HG02884 (cell line): ENCODE results near the gene RIPPLY3.

ENCODE experiments used
- ATAC-seq: cut with Tn5 transposase; IDR thresholded peaks from one replicate; pipeline ENCODE4 v1.9.1; 2021; ENCODE audit warnings: mild to moderate bottlenecking, moderate library complexity; ENCODE audit not compliant: unreplicated experiment

Gene RIPPLY3

DNA sequence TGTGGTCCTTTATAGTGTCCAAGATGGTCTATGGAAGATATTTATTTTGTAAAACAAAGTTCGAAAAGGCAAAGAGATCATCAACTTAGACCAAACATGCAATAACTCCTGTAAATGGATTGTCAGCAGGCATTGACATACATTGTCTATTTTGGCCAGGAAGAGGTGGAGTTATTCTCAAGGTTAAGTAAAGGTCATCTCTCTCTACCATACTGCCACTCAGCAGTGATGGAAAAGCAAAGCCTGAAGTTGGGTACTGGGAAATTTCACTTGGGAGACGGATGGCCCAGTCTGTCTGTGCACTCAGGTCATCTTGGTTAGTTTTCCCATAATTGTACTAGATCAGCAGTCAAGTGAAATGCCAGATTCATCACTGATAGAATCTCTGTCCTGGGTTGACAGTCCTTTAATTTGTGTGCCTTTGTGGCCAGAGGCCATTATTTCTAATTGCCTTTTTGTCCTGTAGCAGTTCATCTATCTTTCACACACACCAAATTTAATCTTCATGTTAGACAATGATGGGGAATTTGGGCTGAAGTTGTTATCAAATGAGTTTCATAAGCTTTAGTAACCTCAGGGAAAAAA lies 48.9 kb downstream of the RIPPLY3 start:
- no peak for ATAC-seq

DNA sequence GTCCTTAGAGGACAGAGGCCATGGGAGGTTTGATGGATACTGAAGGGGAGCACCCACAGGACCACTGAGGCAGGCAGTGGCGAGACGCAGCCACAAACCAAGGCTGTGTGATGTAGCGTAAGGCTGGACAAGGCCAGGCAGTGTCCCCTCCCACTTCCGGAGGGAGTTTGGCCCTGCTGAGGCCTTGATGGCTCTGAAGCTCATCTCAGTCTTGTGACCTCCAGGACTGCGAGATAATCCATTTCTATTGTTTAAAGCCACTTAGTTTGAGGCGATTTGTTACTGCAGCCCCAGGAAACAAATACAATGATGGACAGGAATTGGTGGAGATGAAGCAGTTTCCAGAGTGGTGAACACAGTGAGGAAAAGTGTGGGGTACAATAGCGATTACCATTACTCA lies 51.1 kb downstream of the RIPPLY3 start:
- ATAC-seq = no peak

DNA sequence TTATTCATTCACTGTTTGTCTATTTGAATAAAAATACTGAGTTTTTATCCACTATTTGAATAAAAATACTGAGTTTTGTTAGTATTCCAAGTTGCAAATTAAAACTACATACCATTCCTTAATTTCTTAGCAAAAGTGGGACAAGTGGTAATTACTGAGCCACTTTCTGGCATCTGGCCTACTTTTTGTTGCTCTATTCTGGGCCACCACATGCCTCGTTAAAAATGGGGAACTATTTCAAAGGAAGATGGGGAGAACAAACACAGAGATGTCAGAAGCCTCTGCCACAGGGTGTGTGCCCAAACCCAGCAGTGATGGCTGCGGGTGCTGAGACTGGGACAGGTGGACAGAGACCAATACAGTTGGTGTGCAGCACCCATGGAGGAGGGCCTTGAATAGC lies 51.8 kb downstream of the RIPPLY3 start:
- no peak for ATAC-seq

DNA sequence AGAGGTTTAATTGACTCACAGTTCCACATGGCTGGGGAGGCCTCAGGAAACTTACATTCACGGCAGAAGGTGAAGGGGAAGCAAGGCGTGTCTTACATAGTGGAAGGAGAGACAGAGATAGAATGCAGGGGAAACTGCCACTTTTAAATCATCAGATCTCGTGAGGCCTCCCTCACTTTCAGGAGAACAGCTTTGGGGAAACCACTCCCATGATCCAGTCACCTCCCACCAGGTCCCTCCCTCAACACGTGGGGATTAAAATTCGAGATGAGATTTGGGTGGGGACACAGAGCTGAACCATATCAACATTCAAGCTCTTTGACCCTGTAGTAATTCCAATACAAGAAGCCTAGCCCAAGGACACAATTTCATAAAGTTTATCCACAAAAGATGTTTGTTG lies 52.7 kb downstream of the RIPPLY3 start:
- no peak for ATAC-seq

DNA sequence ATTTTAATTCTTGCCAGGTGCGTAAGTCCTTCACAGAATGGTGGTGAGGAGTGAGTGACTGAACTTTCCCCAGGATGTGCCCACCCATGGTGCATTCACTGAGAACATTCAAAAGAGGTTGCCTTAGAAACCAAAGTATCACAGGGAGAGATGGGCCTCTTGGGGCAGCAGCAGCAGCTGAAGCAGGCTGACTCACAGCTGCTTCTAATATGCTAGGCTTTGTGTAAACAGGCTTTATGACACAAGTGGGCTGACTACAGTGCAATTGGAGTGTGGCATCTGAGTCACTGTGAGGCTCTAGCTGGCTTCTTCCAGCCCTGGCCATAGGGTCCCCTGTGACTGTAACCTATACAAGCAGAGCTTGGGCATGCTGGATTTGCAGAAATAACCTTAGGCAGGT lies 53.8 kb downstream of the RIPPLY3 start:
- no peak for ATAC-seq

DNA sequence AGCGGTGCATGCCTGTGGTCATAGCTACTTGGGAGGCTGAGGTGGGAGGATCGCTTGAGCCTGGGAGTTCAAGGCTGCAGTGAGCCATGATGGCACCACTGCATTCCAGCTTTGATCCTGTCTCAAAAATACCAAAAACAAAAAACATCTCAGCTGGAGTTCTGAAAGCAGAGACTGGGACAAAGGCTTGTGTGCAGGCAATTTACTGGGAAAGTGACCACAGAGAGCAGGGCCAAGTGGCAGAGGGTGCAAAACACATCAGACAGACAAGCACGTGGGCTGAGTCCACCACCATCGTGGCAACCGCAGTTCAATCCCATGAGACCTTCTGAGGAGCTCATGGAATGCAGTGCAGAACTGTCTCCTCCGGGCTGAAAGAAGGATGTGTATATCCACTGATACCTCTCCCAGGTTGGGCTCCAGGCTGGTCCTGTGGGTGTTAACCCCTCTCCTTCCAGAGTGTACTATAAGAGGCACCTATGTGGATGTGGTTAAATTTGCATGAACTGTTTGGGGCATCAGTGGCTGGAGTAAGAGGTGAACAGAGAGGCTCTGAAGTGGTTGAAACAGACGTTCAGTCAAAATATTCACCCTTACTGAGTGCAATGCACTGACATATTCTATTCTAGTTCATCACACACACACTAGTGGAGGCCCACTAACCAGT lies 55.6 kb downstream of the RIPPLY3 start:
- no peak for ATAC-seq

DNA sequence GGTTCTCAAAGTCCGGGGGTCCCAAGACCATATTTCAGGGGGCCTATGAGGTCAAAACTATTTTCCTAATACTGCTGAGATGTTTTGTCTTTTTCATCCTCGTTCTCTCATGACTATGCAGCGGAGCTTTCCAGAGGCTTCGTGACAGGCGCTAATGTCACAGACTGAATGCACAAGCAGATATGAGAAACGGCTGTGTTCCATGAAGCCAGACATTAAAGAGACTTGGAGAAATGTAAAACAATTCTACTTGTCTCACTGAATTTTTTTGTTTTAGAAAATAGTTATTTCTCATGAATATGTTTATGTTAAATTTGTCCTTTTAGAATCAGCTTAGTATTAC lies 56.1 kb downstream of the RIPPLY3 start:
- ATAC-seq = no peak

DNA sequence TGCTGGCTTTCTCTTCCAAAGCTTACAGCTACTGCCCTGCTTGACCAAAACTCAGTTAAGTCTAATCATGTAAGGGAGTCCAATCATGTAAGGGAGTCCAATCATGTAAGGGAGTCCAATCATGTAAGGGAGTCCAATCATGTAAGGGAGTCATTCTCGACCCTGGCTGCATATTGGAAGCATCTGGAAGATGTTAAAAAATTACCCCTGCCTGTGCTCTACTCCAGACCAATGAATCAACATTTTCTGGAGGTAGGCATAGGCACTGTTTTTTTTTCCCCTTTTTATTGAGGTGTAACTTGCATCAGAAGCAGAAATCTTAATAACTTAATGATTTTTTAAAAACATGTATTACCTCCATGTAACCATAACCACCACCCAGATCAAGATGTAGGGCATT lies 56.9 kb downstream of the RIPPLY3 start:
- no peak for ATAC-seq

DNA sequence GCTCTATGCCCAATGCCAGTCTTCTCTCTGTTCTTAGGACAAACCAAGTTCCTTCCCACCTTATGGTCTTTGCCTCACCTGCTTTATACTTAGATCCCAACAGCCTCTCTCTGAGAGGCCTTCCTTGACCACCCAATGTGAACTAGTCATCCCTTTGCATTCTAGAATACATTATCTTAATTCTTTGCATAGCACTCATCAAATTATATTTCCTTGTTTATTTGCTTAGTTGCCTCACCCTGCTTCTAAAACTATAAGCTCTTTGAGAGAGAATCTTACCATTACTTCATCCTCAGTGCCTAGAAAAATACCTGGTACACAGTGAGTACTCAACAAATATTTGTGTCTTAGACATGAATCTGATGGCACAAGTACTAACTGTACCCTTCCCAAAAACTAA lies 58.3 kb downstream of the RIPPLY3 start:
- no peak for ATAC-seq

DNA sequence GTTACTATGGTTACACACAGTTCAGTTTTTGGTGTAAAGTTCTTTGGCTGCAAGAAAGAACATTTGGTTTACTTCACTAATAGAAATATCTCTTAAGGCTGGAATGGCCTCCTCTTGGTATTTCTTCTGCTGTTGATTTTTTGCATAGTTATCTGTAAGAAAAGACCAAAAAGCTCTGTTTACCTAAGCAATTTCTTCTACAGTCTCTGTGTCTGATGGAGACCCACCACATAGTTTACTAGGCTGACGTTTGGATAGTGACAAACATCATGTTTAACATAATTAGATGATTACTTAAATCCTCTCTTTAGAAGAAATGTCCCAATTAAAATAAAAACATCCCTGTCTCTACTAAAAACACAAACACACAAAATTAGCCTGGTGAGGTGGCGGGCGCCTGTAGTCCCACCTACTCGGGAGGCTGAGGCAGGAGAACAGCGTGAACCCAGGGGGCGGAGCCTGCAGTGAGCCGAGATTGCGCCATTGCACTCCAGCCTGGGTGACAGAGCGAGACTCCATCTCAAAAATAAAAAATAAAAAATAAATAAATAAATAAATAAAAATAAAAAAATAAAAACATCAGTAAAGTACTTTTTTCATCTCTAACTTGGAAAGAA lies 59.2 kb downstream of the RIPPLY3 start:
- ATAC-seq = no peak
